IMR-90 (cell line): ENCODE measurements around the gene TBCA. TPM values are rescaled to one million over a fixed set of nuclear protein-coding genes. Genes with fewer than 3 reads are reported as not detected.

Experiments used
- ATAC-seq: fragments of 200-7000 bp; cut with Tn5 transposase; 2 replicates; pipeline ENCODE4 v1.9.1; 2020; ENCODE audit warnings: low read depth, mild to moderate bottlenecking, moderate library complexity
- BruUV-seq: library from RNA; stranded (reverse); fragments of 400-500 nt; replicated peaks from 2 replicates; lab custom pipeline; 2021; lab: Mats Ljungman, UMichigan
- CTCF ChIA-PET: fragments of 300-600 bp; formaldehyde crosslinking; extraction: SDS; loops from one replicate; lab custom pipeline; 2021; ENCODE audit warnings: antibody characterized with exemption; lab: Yijun Ruan, JAX
- POLR2A ChIA-PET: fragments of 300-600 bp; sonication (Branson Sonifier 250); formaldehyde crosslinking; loops from one replicate; lab custom pipeline; 2022; ENCODE audit warnings: antibody characterized with exemption; ENCODE audit not compliant: unreplicated experiment; lab: Charles Lee
- DNase-seq: peaks from one replicate; pipeline ENCODE4 v3.0.0; 2013
- H2AFZ ChIP-seq: replicated peaks from 2 replicates; pipeline ENCODE3; 2013; ENCODE audit warnings: low read length, mild to moderate bottlenecking; ENCODE audit not compliant: poor library complexity
- H2AK5ac ChIP-seq: 2 replicates; pipeline ENCODE4 v1.6.1; 2013; ENCODE audit warnings: low read depth, low read length, inconsistent platforms
- H2AK9ac ChIP-seq: replicated peaks from 2 replicates; pipeline ENCODE3; 2013; ENCODE audit warnings: mild to moderate bottlenecking, low read depth, low read length, moderate library complexity; ENCODE audit not compliant: poor library complexity
- H2BK120ac ChIP-seq: 2 replicates; pipeline ENCODE4 v1.6.1; 2013; ENCODE audit warnings: low read depth, low read length, inconsistent platforms
- H2BK15ac ChIP-seq: 3 replicates; pipeline ENCODE4 v1.6.1; 2013; ENCODE audit warnings: low read depth, low read length, inconsistent platforms
- H2BK20ac ChIP-seq: 2 replicates; pipeline ENCODE4 v1.6.1; 2013; ENCODE audit warnings: low read depth, mild to moderate bottlenecking, inconsistent platforms, low read length, moderate library complexity
- H2BK5ac ChIP-seq: 2 replicates; pipeline ENCODE4 v1.6.1; 2013; ENCODE audit warnings: mild to moderate bottlenecking, low read depth, low read length, inconsistent platforms; ENCODE audit not compliant: poor library complexity, severe bottlenecking
- H3K14ac ChIP-seq: replicated peaks from 2 replicates; pipeline ENCODE4 v1.6.1; 2013; ENCODE audit warnings: low read depth, low read length, inconsistent platforms
- H3K18ac ChIP-seq: 2 replicates; pipeline ENCODE4 v1.6.1; 2013; ENCODE audit warnings: low read depth, low read length, control low read depth
- H3K23ac ChIP-seq: 2 replicates; pipeline ENCODE4 v1.6.1; 2013; ENCODE audit warnings: low read depth, low read length, inconsistent platforms
- H3K27ac ChIP-seq: 2 replicates; pipeline ENCODE4 v1.5.1; 2013; ENCODE audit warnings: mild to moderate bottlenecking, control low read depth, low read length; ENCODE audit not compliant: insufficient read depth
- H3K27me3 ChIP-seq: 2 replicates; pipeline ENCODE4 v1.6.1; 2013; ENCODE audit warnings: low read length; ENCODE audit not compliant: control insufficient read depth, insufficient read depth
- H3K36me3 ChIP-seq: 2 replicates; pipeline ENCODE4 v1.6.1; 2013; ENCODE audit warnings: low read length, mixed read lengths; ENCODE audit not compliant: control insufficient read depth, insufficient read depth
- H3K4ac ChIP-seq: 2 replicates; pipeline ENCODE4 v1.6.1; 2013; ENCODE audit warnings: low read depth, low read length, inconsistent platforms
- H3K4me1 ChIP-seq: 2 replicates; pipeline ENCODE4 v1.6.1; 2013; ENCODE audit warnings: low read length, mixed read lengths; ENCODE audit not compliant: control insufficient read depth, insufficient read depth
- H3K4me2 ChIP-seq: 2 replicates; pipeline ENCODE4 v1.6.1; 2013; ENCODE audit warnings: low read depth, mild to moderate bottlenecking, control low read depth, low read length, moderate library complexity
- H3K4me3 ChIP-seq: 2 replicates; pipeline ENCODE4 v1.5.1; 2013; ENCODE audit warnings: low read depth, mild to moderate bottlenecking, control low read depth, low read length, moderate library complexity; ENCODE audit not compliant: insufficient read depth
- H3K56ac ChIP-seq: 2 replicates; pipeline ENCODE4 v1.6.1; 2013; ENCODE audit warnings: low read length, inconsistent platforms; ENCODE audit not compliant: insufficient read depth; ENCODE audit errors: extremely low read depth
- H3K79me1 ChIP-seq, 2 experiments: 2 replicates each; pipeline ENCODE4 v1.6.1; 2013; ENCODE audit warnings: low read length in 2 of 2, inconsistent platforms in 1 of 2, low read depth in 1 of 2
- H3K9ac ChIP-seq: 2 replicates; pipeline ENCODE4 v1.6.1; 2013; ENCODE audit warnings: low read depth, low read length, control low read depth
- H3K9me1 ChIP-seq: 2 replicates; pipeline ENCODE4 v1.6.1; 2013; ENCODE audit warnings: low read length, inconsistent platforms; ENCODE audit not compliant: insufficient read depth
- H3K9me3 ChIP-seq: 2 replicates; pipeline ENCODE4 v1.6.1; 2013; ENCODE audit warnings: low read length; ENCODE audit not compliant: control insufficient read depth, insufficient read depth
- H4K20me1 ChIP-seq: 2 replicates; pipeline ENCODE4 v1.6.1; 2013; ENCODE audit warnings: low read length, inconsistent platforms; ENCODE audit not compliant: insufficient read depth
- H4K5ac ChIP-seq: 2 replicates; pipeline ENCODE4 v1.6.1; 2013; ENCODE audit warnings: mild to moderate bottlenecking, low read depth, low read length, control low read depth
- H4K8ac ChIP-seq, 2 experiments: 2 replicates each; pipeline ENCODE4 v1.6.1; 2013; ENCODE audit warnings: low read depth in 2 of 2, low read length in 2 of 2, control low read depth in 1 of 2, inconsistent platforms in 1 of 2
- H4K91ac ChIP-seq: 2 replicates; pipeline ENCODE4 v1.6.1; 2013; ENCODE audit warnings: low read depth, low read length, inconsistent platforms; ENCODE audit not compliant: insufficient read depth
- BHLHE40 ChIP-seq: fragments of 150-350 bp; IDR thresholded peaks from 2 replicates; pipeline ENCODE4 v1.6.1; 2016; ENCODE audit warnings: mild to moderate bottlenecking, low read depth, low read length
- CEBPB ChIP-seq: IDR thresholded peaks from 2 replicates; pipeline ENCODE4 v1.6.1; 2012; ENCODE audit warnings: low read depth, low read length, improper control_type of control experiment
- CHD1 ChIP-seq: IDR thresholded peaks from 2 replicates; pipeline ENCODE4 v1.6.1; 2012; ENCODE audit warnings: low read depth, low read length, improper control_type of control experiment
- FOS ChIP-seq: fragments of 150-350 bp; IDR thresholded peaks from 2 replicates; pipeline ENCODE4 v1.6.1; 2016; ENCODE audit warnings: low read depth, low read length
- MAFK ChIP-seq: IDR thresholded peaks from 2 replicates; pipeline ENCODE4 v1.6.1; 2012; ENCODE audit warnings: low read depth, low read length, improper control_type of control experiment
- MXI1 ChIP-seq: IDR thresholded peaks from 2 replicates; pipeline ENCODE4 v1.6.1; 2012; ENCODE audit warnings: low read depth, mild to moderate bottlenecking, low read length, moderate library complexity, borderline replicate concordance
- NFE2L2 ChIP-seq: fragments of 150-350 bp; IDR thresholded peaks from 2 replicates; pipeline ENCODE4 v1.6.1; 2016; ENCODE audit warnings: low read depth, mild to moderate bottlenecking, low read length
- POLR2A ChIP-seq: IDR thresholded peaks from 2 replicates; pipeline ENCODE4 v1.6.1; 2012; ENCODE audit warnings: mild to moderate bottlenecking, low read depth, low read length
- RAD21 ChIP-seq: IDR thresholded peaks from 2 replicates; pipeline ENCODE4 v1.6.1; 2012; ENCODE audit warnings: low read length, improper control_type of control experiment
- RCOR1 ChIP-seq: IDR thresholded peaks from 2 replicates; pipeline ENCODE4 v1.6.1; 2012; ENCODE audit warnings: mild to moderate bottlenecking, low read length, improper control_type of control experiment; ENCODE audit not compliant: insufficient replicate concordance
- RFX5 ChIP-seq: IDR thresholded peaks from 2 replicates; pipeline ENCODE4 v1.8.0; 2012; ENCODE audit warnings: low read depth, mild to moderate bottlenecking, low read length, moderate library complexity
- SMC3 ChIP-seq: fragments of 150-350 bp; IDR thresholded peaks from 2 replicates; pipeline ENCODE4 v1.6.1; 2016; ENCODE audit warnings: low read depth, mild to moderate bottlenecking, antibody characterized with exemption, low read length, moderate library complexity
- USF2 ChIP-seq: fragments of 150-350 bp; IDR thresholded peaks from 2 replicates; pipeline ENCODE4 v1.6.1; 2017; ENCODE audit warnings: mild to moderate bottlenecking, antibody characterized with exemption, low read length, low read depth
- WGBS, 2 experiments: methylation state at CpG; one replicate each; pipeline versions ENCODE4 v1.1.5 to v1.1.7; 2013; ENCODE audit warnings: missing lambda C conversion rate in 2 of 2; ENCODE audit not compliant: insufficient read length in 1 of 2; ENCODE audit errors: extremely low coverage in 2 of 2; 5-methylcytosine and 5-hydroxymethylcytosine counted together
- dilution Hi-C: fragments of 300-500 bp; cut with HindIII; formaldehyde crosslinking; loops from one replicate; pipeline ENCODE4 v1.14.3; 2018; ENCODE audit warnings: low sequenced_read_pairs; ENCODE audit not compliant: unreplicated experiment
- in situ Hi-C: fragments of 300-500 bp; cut with MboI; formaldehyde crosslinking; loops from 3 replicates; pipeline ENCODE4 v1.14.3; 2019; ENCODE audit warnings: low sequenced_read_pairs, inconsistent platforms, mixed read lengths
- intact Hi-C: fragments of 100-400 bp; cut with micrococcal nuclease; formaldehyde crosslinking; loops from 2 replicates; pipeline ENCODE4 v1.10.0; 2022
- polyA plus RNA-seq, 3 experiments: library from polyadenylated mRNA; depleted of rRNA; stranded (reverse); fragments of >200 nt; gene quantifications; 2 replicates each; pipeline ENCODE4 v1.2.3, GENCODE V29; 2012; ENCODE audit warnings: low replicate concordance in 1 of 3
- total RNA-seq: library from RNA; depleted of rRNA; stranded (reverse); fragments of >200 nt; gene quantifications from 2 replicates; pipeline ENCODE4 v1.2.3, GENCODE V29; 2012
- TF ChIP-seq, protein P1 (sequence below): fragments of 150-350 bp; IDR thresholded peaks from 2 replicates; pipeline ENCODE4 v1.6.1; 2016; ENCODE audit warnings: low read depth, mild to moderate bottlenecking, low read length, moderate library complexity, borderline replicate concordance
- TF ChIP-seq, protein P2 (sequence below): conservative IDR thresholded peaks from 2 replicates; pipeline ENCODE4 v1.5.1; 2012; ENCODE audit warnings: mild to moderate bottlenecking, low read depth, low read length, improper control_type of control experiment

Gene TBCA
- total and polyA plus RNA-seq, 2 of the 4 experiments (the other 2 are of a cell fraction), result 6.1 to 137 TPM

GRCh38 chr5:77733130-77733529 is 43.0 kb downstream of the TBCA start:
- Histone ChIP-seq H2BK20ac (no peak overlapping the region), H3K79me1 (peaks cover 33 to 59% of the 10 kb centered on the region in 2 experiments), H4K20me1 (peaks cover 23% of the 10 kb centered on the region), H3K4ac (no peak overlapping the region), H2BK120ac (no peak overlapping the region), H3K4me3 (no peak overlapping the region), H3K27ac (no peak overlapping the region), H4K91ac (no peak overlapping the region), H3K23ac (no peak overlapping the region), H3K4me2 (no peak overlapping the region), H3K36me3 (peaks cover 2% of the 10 kb centered on the region; the same call in 1 of the 2 replicates), H4K5ac (no peak overlapping the region), H3K9me3 (no peaks in the 10 kb centered on the region; the same call in 1 of the 2 replicates), H3K9ac (no peak overlapping the region), H3K56ac (no peak overlapping the region), H3K14ac (no peak overlapping the region), H3K18ac (no peak overlapping the region), H3K9me1 (no peaks in the 10 kb centered on the region), H3K4me1 (no peaks in the 10 kb centered on the region), H2BK15ac (no peak overlapping the region), H2AFZ (no peak overlapping the region), H4K8ac (no peak overlapping the region), H3K27me3 (no peaks in the 10 kb centered on the region), H2AK9ac (no peak overlapping the region), H2BK5ac (no peak overlapping the region), H2AK5ac (no peak overlapping the region)
- no peak for TF ChIP-seq RAD21
- TF ChIP-seq RFX5, result no peak
- TF ChIP-seq USF2, result no peak
- no peak for TF ChIP-seq MXI1
- TF ChIP-seq, protein P1, sequence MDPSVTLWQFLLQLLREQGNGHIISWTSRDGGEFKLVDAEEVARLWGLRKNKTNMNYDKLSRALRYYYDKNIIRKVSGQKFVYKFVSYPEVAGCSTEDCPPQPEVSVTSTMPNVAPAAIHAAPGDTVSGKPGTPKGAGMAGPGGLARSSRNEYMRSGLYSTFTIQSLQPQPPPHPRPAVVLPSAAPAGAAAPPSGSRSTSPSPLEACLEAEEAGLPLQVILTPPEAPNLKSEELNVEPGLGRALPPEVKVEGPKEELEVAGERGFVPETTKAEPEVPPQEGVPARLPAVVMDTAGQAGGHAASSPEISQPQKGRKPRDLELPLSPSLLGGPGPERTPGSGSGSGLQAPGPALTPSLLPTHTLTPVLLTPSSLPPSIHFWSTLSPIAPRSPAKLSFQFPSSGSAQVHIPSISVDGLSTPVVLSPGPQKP, result no peak
- TF ChIP-seq POLR2A, result no peak
- TF ChIP-seq NFE2L2, result no peak
- no peak for TF ChIP-seq MAFK
- no peak for TF ChIP-seq CEBPB
- TF ChIP-seq BHLHE40, result no peak
- no peak for TF ChIP-seq CHD1
- TF ChIP-seq, protein P2, sequence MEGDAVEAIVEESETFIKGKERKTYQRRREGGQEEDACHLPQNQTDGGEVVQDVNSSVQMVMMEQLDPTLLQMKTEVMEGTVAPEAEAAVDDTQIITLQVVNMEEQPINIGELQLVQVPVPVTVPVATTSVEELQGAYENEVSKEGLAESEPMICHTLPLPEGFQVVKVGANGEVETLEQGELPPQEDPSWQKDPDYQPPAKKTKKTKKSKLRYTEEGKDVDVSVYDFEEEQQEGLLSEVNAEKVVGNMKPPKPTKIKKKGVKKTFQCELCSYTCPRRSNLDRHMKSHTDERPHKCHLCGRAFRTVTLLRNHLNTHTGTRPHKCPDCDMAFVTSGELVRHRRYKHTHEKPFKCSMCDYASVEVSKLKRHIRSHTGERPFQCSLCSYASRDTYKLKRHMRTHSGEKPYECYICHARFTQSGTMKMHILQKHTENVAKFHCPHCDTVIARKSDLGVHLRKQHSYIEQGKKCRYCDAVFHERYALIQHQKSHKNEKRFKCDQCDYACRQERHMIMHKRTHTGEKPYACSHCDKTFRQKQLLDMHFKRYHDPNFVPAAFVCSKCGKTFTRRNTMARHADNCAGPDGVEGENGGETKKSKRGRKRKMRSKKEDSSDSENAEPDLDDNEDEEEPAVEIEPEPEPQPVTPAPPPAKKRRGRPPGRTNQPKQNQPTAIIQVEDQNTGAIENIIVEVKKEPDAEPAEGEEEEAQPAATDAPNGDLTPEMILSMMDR, result no peak
- no peak for TF ChIP-seq SMC3
- no peak for TF ChIP-seq FOS
- TF ChIP-seq RCOR1, result no peak
- in situ Hi-C loops (no loop called here), dilution Hi-C loops (no loop called here), intact Hi-C loops (no loop called here)
- ATAC-seq, result no peak
- ChIA-PET CTCF (no interaction called here), POLR2A (no interaction called here)
- no TSS peak for BruUV-seq
- no peak for DNase-seq
- no CpG with 5 or more reads among the region's 3 CpGs for WGBS, 2 experiments
